Breast epithelium (tissue), 4 donors: ENCODE measurements around the gene MME. TPM values are rescaled to one million over a fixed set of nuclear protein-coding genes. Genes with fewer than 3 reads are reported as not detected.

Experiments used
- DNase-seq, 2 donors: peaks; one replicate each; pipeline ENCODE4 v3.0.0-alpha.2; 2019; ENCODE audit warnings: low spot score in 2 of 2
- H3K27ac ChIP-seq, 2 donors: fragments of 200-600 bp; sonication (generic) in 1 of 2; one replicate each; pipeline ENCODE4 v1.5.1; 2016 to 2019; ENCODE audit warnings: mild to moderate bottlenecking in 1 of 2
- H3K27me3 ChIP-seq, 2 donors: fragments of 200-600 bp; sonication (generic) in 1 of 2; one replicate each; pipeline versions ENCODE4 v1.5.1 to v1.6.0; 2017 to 2019; ENCODE audit warnings: control low read depth in 1 of 2, mild to moderate bottlenecking in 1 of 2
- H3K36me3 ChIP-seq: fragments of 200-600 bp; one replicate; pipeline ENCODE4 v1.5.1; 2019
- H3K4me1 ChIP-seq, 2 donors: fragments of 200-600 bp; sonication (generic); one replicate each; pipeline ENCODE4 v1.5.1; 2016 to 2019; ENCODE audit warnings: control low read depth in 1 of 2
- H3K4me3 ChIP-seq, 3 donors: fragments of 200-600 bp; sonication (generic); 1 replicate in 2 of 3; 2 replicates in 1 of 3; pipeline ENCODE4 v1.5.1; 2016 to 2019; ENCODE audit warnings: mild to moderate bottlenecking in 3 of 3, moderate library complexity in 2 of 3
- H3K9me3 ChIP-seq, 2 donors: fragments of 200-600 bp; sonication (generic) in 1 of 2; one replicate each; pipeline ENCODE4 v1.5.1; 2016 to 2019; ENCODE audit warnings: control low read depth in 1 of 2
- POLR2A ChIP-seq: fragments of 450-650 bp; IDR thresholded peaks from one replicate; pipeline ENCODE4 v1.6.1; 2016; ENCODE audit warnings: antibody characterized with exemption, mild to moderate bottlenecking, moderate library complexity
- POLR2AphosphoS5 ChIP-seq, 3 donors: sonication (generic); formaldehyde crosslinking; IDR thresholded peaks; one replicate each; pipeline ENCODE4 v1.6.1; 2017; ENCODE audit warnings: antibody characterized with exemption in 3 of 3
- intact Hi-C: fragments of 100-400 bp; cut with DNase I; formaldehyde crosslinking; loops from one replicate; pipeline ENCODE4 v1.15.1; 2023; ENCODE audit warnings: low total_unique reads
- total RNA-seq, 3 donors: library from RNA; depleted of rRNA; stranded (reverse); fragments of >200 nt; gene quantifications; one replicate each; pipeline ENCODE4 v1.1.0, GENCODE V29; 2016
- TF ChIP-seq, protein P1 (sequence below), 3 donors: fragments of 450-650 bp; IDR thresholded peaks; one replicate each; pipeline ENCODE4 v1.5.1; 2016 to 2017; ENCODE audit warnings: antibody characterized with exemption in 3 of 3, mild to moderate bottlenecking in 3 of 3, moderate library complexity in 3 of 3

Gene MME
- total RNA-seq, 3 donors from 2014 or later, result 114 to 155 (median 119) TPM

GRCh38 chr3:155178810-155179436, 98.8 kb downstream of the MME start:
- Histone ChIP-seq H3K4me1 (no peaks in the 10 kb centered on the region), H3K36me3 (no peaks in the 10 kb centered on the region), H3K27ac (no peak overlapping the region), H3K4me3 (no peak overlapping the region), H3K9me3 (no peaks in the 10 kb centered on the region), H3K27me3 (no peaks in the 10 kb centered on the region)
- intact Hi-C loops, result no loop called here
- no peak for DNase-seq
- TF ChIP-seq, protein P1, sequence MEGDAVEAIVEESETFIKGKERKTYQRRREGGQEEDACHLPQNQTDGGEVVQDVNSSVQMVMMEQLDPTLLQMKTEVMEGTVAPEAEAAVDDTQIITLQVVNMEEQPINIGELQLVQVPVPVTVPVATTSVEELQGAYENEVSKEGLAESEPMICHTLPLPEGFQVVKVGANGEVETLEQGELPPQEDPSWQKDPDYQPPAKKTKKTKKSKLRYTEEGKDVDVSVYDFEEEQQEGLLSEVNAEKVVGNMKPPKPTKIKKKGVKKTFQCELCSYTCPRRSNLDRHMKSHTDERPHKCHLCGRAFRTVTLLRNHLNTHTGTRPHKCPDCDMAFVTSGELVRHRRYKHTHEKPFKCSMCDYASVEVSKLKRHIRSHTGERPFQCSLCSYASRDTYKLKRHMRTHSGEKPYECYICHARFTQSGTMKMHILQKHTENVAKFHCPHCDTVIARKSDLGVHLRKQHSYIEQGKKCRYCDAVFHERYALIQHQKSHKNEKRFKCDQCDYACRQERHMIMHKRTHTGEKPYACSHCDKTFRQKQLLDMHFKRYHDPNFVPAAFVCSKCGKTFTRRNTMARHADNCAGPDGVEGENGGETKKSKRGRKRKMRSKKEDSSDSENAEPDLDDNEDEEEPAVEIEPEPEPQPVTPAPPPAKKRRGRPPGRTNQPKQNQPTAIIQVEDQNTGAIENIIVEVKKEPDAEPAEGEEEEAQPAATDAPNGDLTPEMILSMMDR (IDR thresholded peaks at IDR 0.05), result no peak
- TF ChIP-seq POLR2AphosphoS5 (IDR thresholded peaks at IDR 0.05), result no peak
- TF ChIP-seq POLR2A, result no peak

- TF ChIP-seq, protein P1 (IDR thresholded peaks at IDR 0.05), result no peak
- TF ChIP-seq POLR2AphosphoS5 (IDR thresholded peaks at IDR 0.05), result no peak
- TF ChIP-seq POLR2A, result no peak
- Histone ChIP-seq H3K36me3 (no peaks in the 10 kb centered on the region), H3K4me3 (no peak overlapping the region), H3K27me3 (no peaks in the 10 kb centered on the region), H3K27ac (no peak overlapping the region), H3K9me3 (no peaks in the 10 kb centered on the region), H3K4me1 (no peaks in the 10 kb centered on the region)
- no peak for DNase-seq
- intact Hi-C loops, result no loop called here
These were observed 99.3 kb downstream of the MME start for GRCh38 chr3:155179437-155179827.

GRCh38 chr3:155179966-155180757, 100.0 kb downstream of the MME start:
- no peaks in the 10 kb centered on the region for H3K27me3 ChIP-seq
- DNase-seq, result no peak
- no peak overlapping the region for H3K27ac ChIP-seq
- no peak overlapping the region for H3K4me3 ChIP-seq
- no peaks in the 10 kb centered on the region for H3K4me1 ChIP-seq
- intact Hi-C loops, result no loop called here
- no peaks in the 10 kb centered on the region for H3K36me3 ChIP-seq
- no peaks in the 10 kb centered on the region for H3K9me3 ChIP-seq
- TF ChIP-seq POLR2AphosphoS5 (IDR thresholded peaks at IDR 0.05), result no peak
- TF ChIP-seq POLR2A, result no peak
- TF ChIP-seq, protein P1 (IDR thresholded peaks at IDR 0.05), result no peak

- Histone ChIP-seq H3K36me3 (no peaks in the 10 kb centered on the region), H3K9me3 (no peaks in the 10 kb centered on the region), H3K4me3 (no peak overlapping the region), H3K4me1 (no peaks in the 10 kb centered on the region), H3K27me3 (no peaks in the 10 kb centered on the region), H3K27ac (no peak overlapping the region)
- no peak for TF ChIP-seq POLR2AphosphoS5 (IDR thresholded peaks at IDR 0.05)
- TF ChIP-seq, protein P1 (IDR thresholded peaks at IDR 0.05), result no peak
- no peak for TF ChIP-seq POLR2A
- intact Hi-C loops, result no loop called here
- DNase-seq, result no peak
These were observed 102.3 kb downstream of the MME start for GRCh38 chr3:155182467-155182866.

DNA sequence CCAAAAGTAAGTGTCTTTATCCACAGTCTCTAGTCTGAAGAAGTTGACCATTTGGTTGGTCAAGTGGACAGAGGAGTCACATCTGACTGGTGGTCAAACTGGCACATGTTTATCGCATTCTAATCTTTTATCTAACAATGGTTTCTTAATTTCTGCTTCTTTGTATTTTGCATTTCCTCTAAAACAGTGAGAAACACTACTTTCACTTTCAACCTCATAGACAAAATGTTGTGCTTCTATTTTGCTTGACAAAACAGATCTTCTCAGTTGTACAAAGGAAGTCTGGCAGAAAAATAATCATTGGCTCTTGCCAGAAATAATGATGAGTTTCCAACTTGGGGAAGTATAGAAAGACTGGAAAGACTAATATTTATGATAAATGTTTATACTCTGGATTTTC, 103.9 kb downstream of the MME start:
- Histone ChIP-seq H3K27ac (peak overlapping the region in 1 of 2 donors; percentile 43), H3K27me3 (no peaks in the 10 kb centered on the region), H3K36me3 (no peaks in the 10 kb centered on the region), H3K4me1 (no peaks in the 10 kb centered on the region), H3K4me3 (no peak overlapping the region), H3K9me3 (no peaks in the 10 kb centered on the region)
- no peak for TF ChIP-seq POLR2A
- TF ChIP-seq, protein P1 (IDR thresholded peaks at IDR 0.05), result no peak
- no peak for TF ChIP-seq POLR2AphosphoS5 (IDR thresholded peaks at IDR 0.05)
- no peak for DNase-seq
- intact Hi-C loops, result no loop called here
